H1 (cell line): ENCODE measurements around the gene NOB1.

Source experiments
- CEBPB ChIP-seq: IDR thresholded peaks from 2 replicates; pipeline ENCODE4 v1.6.1; 2012; ENCODE audit warnings: low read depth, low read length
- CHD2 ChIP-seq: IDR thresholded peaks from 2 replicates; pipeline ENCODE4 v1.6.1; 2012; ENCODE audit warnings: low read length, improper control_type of control experiment
- CTCF ChIP-seq, 3 experiments: IDR thresholded peaks; 1 replicate in 2 of 3; 2 replicates in 1 of 3; pipeline versions ENCODE4 v1.5.1 to v1.6.1; 2011; ENCODE audit warnings: low read length in 3 of 3, mild to moderate bottlenecking in 3 of 3, inconsistent platforms in 2 of 3, low read depth in 1 of 3, moderate library complexity in 1 of 3; ENCODE audit not compliant: insufficient read depth in 1 of 3; ENCODE audit errors: control extremely low read depth in 1 of 3

DNA sequence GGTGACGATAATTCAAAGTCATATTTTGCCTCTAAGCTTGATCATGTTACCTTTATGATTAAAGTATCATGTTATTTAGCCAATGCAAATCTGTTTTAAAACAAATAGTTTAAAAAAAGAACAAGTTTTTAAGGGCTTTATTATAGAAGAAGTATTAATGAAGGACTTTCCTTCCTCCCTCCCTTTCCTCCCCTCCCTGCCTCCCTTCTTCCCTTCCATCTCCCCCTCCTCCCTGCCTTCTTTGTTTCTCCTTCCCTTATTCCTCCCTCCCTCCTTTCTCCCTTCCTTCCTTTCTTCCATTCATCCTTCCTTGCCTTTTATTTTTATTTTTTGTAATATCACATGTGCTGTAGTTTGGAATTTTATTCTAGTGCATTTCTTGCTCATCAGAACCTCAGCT lies 54.8 kb downstream of the NOB1 start:
- TF ChIP-seq CEBPB (no peak), CTCF (IDR thresholded peaks at IDR 0.05; ENCODE audit: control extremely low read depth in 1 of 3, insufficient read depth in 1 of 3, low read depth in 1 of 3, low read length in 3 of 3) (no peak), CHD2 (no peak)
